Fibroblast of peridontal ligament (primary cell): ENCODE measurements around the gene KREMEN1.

ENCODE experiments used
- DNase-seq: peaks from one replicate; pipeline ENCODE4 v3.0.0-alpha.2; 2010; ENCODE audit errors: extremely low read depth

The KREMEN1 gene

DNA sequence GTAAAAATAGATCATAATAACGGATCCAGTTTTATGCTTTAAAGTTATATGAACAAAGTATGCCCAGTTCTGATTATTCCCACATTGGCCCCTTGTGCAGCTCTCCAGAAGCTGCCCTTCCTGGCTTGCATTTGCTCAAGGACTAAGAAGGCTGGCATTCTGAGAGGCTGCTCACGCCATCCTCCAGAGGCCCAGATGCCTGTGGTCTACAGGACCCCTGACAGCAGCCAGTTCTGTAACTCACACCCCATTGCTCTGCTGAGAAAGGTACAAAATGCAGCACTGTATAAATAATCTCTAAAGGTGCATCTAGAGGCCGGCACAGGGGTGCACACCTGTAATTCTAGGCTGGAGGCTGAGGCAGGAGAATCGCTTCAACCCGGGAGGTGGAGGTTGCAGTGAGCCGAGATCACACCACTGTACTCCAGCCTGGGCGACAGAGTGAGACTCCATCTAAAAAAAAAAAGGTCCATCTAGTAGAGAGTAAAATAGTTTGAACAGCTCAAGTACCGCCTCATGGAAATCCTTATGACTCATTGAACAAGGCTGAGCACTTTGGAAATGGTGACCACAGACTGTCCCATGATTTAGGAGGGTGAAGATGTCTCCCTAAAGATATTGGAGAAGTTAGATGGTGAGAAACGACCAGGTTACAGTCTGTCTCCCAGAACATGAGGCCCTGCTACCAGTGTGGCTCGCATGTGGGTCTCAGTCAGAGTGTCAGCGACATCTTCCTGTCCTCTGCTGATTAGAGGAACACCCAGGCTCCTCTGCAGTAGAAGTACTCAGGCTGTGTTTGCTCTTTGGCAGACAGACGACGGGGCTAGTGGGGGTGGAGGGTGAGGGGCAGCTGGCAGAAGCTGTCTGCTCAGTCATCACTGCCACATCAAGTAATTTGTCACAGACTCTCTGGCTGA is 56.3 kb downstream of the KREMEN1 start:
- peak; percentile 54 for DNase-seq

DNA sequence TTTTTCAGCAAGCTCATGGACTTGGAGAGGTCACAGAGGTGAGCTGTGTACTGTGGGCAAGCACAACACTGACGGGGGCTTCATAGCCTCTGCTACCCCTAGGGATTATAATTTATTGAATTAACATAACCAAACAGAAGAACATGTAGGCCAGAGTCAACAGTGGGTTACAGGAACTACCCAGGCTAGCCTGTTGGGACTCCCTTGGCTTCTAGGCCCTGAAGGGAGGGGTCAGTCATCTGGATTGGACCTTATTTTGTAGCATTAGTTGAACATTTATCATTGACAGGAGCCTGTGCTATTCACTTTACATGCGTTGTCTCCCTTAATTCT is 56.9 kb downstream of the KREMEN1 start:
- DNase-seq, result no peak

DNA sequence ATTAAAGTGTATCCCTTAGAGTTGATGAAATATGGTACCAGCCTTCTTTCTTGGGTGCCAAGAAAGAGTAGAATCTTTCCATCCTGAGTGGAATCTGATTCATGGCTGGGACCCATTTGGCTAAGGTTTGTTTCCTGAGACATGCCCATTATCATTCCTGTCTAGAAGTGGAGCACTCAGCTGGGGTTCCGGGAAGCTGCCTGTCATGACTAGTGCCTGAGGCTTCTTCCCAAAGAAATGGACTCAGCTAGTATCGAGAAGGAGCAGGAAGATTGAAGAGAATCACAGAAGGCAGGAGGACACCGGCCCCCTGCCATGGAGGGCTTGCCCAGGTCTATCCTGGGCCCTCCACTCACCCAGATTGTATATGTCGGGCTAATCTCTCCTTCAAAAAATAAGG is 57.6 kb downstream of the KREMEN1 start:
- no peak for DNase-seq

DNA sequence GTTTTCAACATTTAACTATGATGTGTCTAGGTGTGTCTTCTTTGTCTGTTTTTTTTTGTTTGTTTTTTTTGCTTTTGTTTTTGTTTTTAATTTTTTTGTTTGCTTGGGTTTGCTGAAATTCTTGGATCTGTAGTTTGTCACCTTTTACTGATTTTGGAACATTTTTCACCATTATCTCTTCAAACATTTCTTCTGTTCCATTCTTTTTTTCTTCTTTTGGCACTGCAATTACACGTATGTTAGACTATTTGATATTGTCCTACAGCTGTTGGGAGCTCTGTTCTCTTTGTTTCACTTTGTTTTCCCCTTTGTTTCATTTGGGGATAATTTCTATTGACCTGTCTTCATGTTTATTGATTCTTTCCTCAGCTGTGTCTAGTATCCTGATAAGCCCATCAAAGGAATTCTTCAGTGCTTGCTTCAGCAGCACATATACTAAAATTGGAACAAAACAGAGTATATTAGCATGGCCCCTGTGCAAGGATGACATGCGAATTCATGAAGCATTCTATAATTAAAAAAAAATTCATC is 60.8 kb downstream of the KREMEN1 start:
- no peak for DNase-seq

GRCh38 chr22:29134448-29134847 is 61.6 kb downstream of the KREMEN1 start:
- DNase-seq, result no peak

- no peak for DNase-seq
These were observed 64.2 kb downstream of the KREMEN1 start for GRCh38 chr22:29136782-29137700.

GRCh38 chr22:29138556-29139305 is 65.9 kb downstream of the KREMEN1 start:
- DNase-seq, result no peak

- peak; percentile 25 for DNase-seq
These were observed 67.3 kb downstream of the KREMEN1 start for GRCh38 chr22:29139965-29140782.

DNA sequence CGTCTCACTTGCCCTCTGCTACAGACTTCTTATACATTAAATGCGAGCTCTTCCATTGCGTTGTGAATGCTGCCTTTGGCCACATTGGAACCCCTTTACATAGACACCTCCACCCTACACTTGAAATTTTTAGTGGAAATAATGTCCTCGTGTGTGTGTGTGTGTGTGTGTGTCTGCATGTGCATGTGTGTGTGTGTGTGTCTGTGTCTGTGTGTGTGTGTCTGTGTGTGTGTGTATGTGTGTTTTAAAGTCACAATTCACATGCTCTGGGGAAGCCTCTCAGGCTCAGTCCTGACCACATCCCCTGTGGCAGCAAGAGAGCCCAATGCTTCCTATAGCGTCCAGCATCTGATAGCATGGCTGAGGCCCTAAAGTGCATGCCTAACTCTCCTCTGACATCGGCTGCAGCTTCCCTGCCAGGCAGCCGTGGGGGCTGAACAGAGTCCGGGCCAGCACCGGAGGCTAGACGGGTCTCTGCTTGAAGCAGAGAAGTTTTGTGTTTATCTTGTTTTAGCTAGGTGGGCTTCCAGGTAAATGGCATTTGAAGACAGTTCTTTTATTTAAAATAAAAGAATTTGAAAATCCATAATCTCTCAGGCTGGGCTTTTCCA is 68.3 kb downstream of the KREMEN1 start:
- DNase-seq, result no peak

DNA sequence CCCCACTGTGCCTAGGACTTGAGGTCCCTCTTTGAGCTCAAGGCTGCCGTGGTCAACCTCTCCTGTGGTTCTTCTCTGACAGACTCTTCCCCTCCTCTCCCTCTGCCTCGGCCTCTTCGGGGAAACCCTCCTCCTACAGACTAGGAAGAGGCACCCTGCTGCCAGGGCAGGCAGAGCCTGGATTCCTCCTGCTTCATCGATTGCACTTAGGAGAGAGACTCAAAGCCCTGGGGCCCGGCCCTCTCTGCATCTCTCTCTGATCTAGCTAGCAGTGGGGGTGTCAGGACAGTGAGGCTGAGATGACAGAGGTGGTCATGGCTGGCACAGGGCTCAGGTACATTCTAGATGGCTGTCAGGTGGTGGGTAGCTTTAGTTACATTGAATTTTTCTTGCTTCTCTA is 69.3 kb downstream of the KREMEN1 start:
- no peak for DNase-seq

GRCh38 chr22:29143941-29144785 is 71.3 kb downstream of the KREMEN1 start:
- DNase-seq, result no peak

DNA sequence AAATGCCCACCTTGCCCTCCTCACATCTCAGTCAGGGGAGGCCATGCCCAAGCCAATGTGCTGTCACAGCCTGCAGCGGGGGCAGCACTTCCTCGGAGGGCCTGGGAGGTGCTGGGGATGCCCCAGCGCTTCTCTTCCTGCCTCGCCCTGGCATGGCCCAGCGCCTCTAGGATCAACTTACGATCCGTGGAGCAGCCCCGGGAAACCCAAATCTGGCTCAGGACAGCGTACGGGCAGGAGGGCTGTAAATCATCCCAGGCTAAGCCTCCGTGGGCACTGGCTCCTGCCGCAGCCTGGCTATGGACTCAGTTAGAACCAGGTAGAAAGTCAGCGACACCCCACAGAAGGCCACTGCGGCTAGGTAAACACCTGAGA is 71.9 kb downstream of the KREMEN1 start:
- DNase-seq, result no peak

GRCh38 chr22:29145321-29146072 is 72.7 kb downstream of the KREMEN1 start:
- DNase-seq, result no peak

- no peak for DNase-seq
These were observed 73.3 kb downstream of the KREMEN1 start for GRCh38 chr22:29146091-29146560.

- no peak for DNase-seq
These were observed 73.9 kb downstream of the KREMEN1 start for GRCh38 chr22:29146771-29147170.

DNA sequence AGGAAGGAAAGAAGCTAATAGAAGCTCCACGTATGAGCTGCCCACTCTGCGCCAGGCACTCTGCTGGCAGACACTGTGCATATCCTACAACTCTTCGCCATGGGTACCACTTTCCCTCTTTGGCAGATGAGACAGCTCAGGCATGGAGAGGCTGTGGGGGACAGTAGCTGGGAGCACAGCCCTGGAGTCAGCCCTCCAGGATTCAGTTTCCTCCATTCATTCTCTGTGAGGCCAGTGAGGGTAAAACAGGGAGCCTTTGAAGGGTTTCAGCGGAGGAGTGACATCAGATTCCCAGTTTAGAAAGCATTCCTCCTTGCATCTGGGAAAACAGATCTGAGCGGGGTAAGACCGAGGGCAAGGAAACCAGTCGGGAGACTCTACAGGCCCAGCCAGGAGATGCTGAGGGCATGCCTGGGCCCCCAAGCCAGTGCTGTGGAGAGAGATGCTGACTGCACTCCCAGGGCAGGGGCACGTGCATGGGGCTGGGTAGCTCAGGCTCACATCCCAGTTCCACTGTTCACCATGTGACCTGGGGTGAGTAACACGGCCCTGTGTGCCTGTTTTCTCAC is 74.6 kb downstream of the KREMEN1 start:
- no peak for DNase-seq

DNA sequence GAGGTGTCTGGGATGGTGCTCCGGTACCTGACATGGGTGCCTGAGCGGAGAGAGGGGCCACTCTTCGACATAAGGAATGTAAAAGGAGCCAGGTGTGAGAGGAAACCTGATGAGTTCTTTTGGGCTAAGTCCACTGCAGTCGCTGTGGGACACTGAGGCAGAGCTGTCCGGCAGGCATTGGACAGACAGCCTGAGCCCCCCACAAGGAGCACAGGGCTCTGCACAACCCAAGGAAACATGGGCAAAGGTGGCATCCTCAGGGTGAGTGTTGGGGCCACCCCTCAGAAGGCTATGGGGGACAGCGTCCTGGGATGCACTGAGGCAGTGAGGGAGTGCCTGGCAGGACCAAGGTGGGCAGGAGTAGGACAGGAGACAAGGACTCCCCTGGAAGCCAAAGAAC is 75.2 kb downstream of the KREMEN1 start:
- no peak for DNase-seq

GRCh38 chr22:29148826-29149225 is 76.0 kb downstream of the KREMEN1 start:
- DNase-seq, result no peak
